Smooth muscle cell (in vitro differentiated cells): Measurements from ENCODE around the gene CDH23. TPM values are rescaled to one million over a fixed set of nuclear protein-coding genes. Genes with fewer than 3 reads are reported as not detected.

ENCODE experiments used
- DNase-seq: peaks from one replicate; lab custom pipeline; 2025; ENCODE audit not compliant: unreplicated experiment; lab: John Stamatoyannopoulos, UW
- H2AFZ ChIP-seq: fragments of 200-600 bp; sonication (generic); 2 replicates; pipeline ENCODE4 v1.6.0; 2016; ENCODE audit warnings: antibody characterized with exemption, low read depth, mild to moderate bottlenecking
- H3F3A ChIP-seq: fragments of 200-600 bp; sonication (generic); 2 replicates; pipeline ENCODE4 v1.6.0; 2017; ENCODE audit warnings: antibody characterized with exemption, low read depth
- H3K27ac ChIP-seq: fragments of 200-600 bp; sonication (generic); 2 replicates; pipeline ENCODE4 v1.5.1; 2016; ENCODE audit warnings: low read depth, mild to moderate bottlenecking
- H3K27me3 ChIP-seq: fragments of 200-600 bp; sonication (generic); 2 replicates; pipeline ENCODE4 v1.6.1; 2016; ENCODE audit warnings: low read depth, mild to moderate bottlenecking
- H3K36me3 ChIP-seq: fragments of 200-600 bp; sonication (generic); 2 replicates; pipeline ENCODE4 v1.5.1; 2016; ENCODE audit warnings: low read depth
- H3K4me1 ChIP-seq: fragments of 200-600 bp; sonication (generic); 2 replicates; pipeline ENCODE4 v1.5.1; 2016; ENCODE audit warnings: low read depth
- H3K4me2 ChIP-seq: fragments of 200-600 bp; sonication (generic); 2 replicates; pipeline ENCODE4 v1.6.0; 2016; ENCODE audit warnings: mild to moderate bottlenecking
- H3K4me3 ChIP-seq: fragments of 200-600 bp; sonication (generic); 2 replicates; pipeline ENCODE4 v1.5.1; 2016; ENCODE audit warnings: mild to moderate bottlenecking
- H3K79me2 ChIP-seq: fragments of 200-600 bp; sonication (generic); 2 replicates; pipeline ENCODE4 v1.6.0; 2016; ENCODE audit warnings: low read depth, mild to moderate bottlenecking
- H3K9ac ChIP-seq: fragments of 200-600 bp; sonication (generic); 2 replicates; pipeline ENCODE4 v1.6.0; 2016; ENCODE audit warnings: low read depth
- H3K9me3 ChIP-seq: fragments of 200-600 bp; sonication (generic); replicated peaks from 2 replicates; pipeline ENCODE4 v1.5.1; 2016; ENCODE audit warnings: low read depth
- H4K20me1 ChIP-seq: fragments of 200-600 bp; sonication (generic); 2 replicates; pipeline ENCODE4 v1.6.0; 2016; ENCODE audit warnings: low read depth
- CTCF ChIP-seq: fragments of 200-600 bp; sonication (generic); IDR thresholded peaks from 2 replicates; pipeline ENCODE4 v1.5.1; 2017; ENCODE audit warnings: borderline replicate concordance, mild to moderate bottlenecking, antibody characterized with exemption; ENCODE audit not compliant: insufficient read depth, poor library complexity, severe bottlenecking
- WGBS: methylation state at CpG from one replicate; pipeline ENCODE4 v1.1.7; 2016; ENCODE audit warnings: low lambda C conversion rate; 5-methylcytosine and 5-hydroxymethylcytosine counted together
- polyA plus RNA-seq: library from polyadenylated mRNA; unstranded; fragments of >200 nt; fragmentation: Nextera tagmentation; extraction: Ambion mirVana; gene quantifications from 2 replicates; pipeline ENCODE4 v1.2.1, GENCODE V29; 2016
- total RNA-seq: library from RNA; depleted of rRNA; stranded (reverse); fragments of >200 nt; gene quantifications from 2 replicates; pipeline ENCODE4 v1.2.3, GENCODE V29; 2014

Gene CDH23
- total and polyA plus RNA-seq, 2 experiments from 2014 or later = 0.99 to 2.5 TPM

- Histone ChIP-seq H3K27ac (no peak overlapping the region), H3F3A (peaks cover 21% of the 10 kb centered on the region), H3K79me2 (no peaks in the 10 kb centered on the region), H2AFZ (no peak overlapping the region), H3K4me2 (no peak overlapping the region), H3K4me3 (no peak overlapping the region), H3K27me3 (no peaks in the 10 kb centered on the region), H3K9me3 (no peaks in the 10 kb centered on the region), H4K20me1 (no peaks in the 10 kb centered on the region), H3K36me3 (no peaks in the 10 kb centered on the region), H3K4me1 (peaks cover 48% of the 10 kb centered on the region), H3K9ac (no peak overlapping the region)
- DNase-seq = no peak
- 84% methylated on average over 11 of the region's 11 CpGs for WGBS
- no peak for TF ChIP-seq CTCF
These were observed 228.9 kb downstream of the CDH23 start for GRCh38 chr10:71625445-71626175.

GRCh38 chr10:71627230-71627939 is 230.7 kb downstream of the CDH23 start:
- Histone ChIP-seq H2AFZ (no peak overlapping the region), H3K36me3 (no peaks in the 10 kb centered on the region), H4K20me1 (no peaks in the 10 kb centered on the region), H3K27ac (no peak overlapping the region), H3K4me3 (no peak overlapping the region), H3F3A (peaks cover 7% of the 10 kb centered on the region), H3K9me3 (no peaks in the 10 kb centered on the region), H3K9ac (no peak overlapping the region), H3K4me1 (peaks cover 41% of the 10 kb centered on the region), H3K4me2 (no peak overlapping the region), H3K79me2 (no peaks in the 10 kb centered on the region), H3K27me3 (no peaks in the 10 kb centered on the region)
- TF ChIP-seq CTCF = no peak
- no peak for DNase-seq
- WGBS = 74% methylated on average over 14 of the region's 14 CpGs

DNA sequence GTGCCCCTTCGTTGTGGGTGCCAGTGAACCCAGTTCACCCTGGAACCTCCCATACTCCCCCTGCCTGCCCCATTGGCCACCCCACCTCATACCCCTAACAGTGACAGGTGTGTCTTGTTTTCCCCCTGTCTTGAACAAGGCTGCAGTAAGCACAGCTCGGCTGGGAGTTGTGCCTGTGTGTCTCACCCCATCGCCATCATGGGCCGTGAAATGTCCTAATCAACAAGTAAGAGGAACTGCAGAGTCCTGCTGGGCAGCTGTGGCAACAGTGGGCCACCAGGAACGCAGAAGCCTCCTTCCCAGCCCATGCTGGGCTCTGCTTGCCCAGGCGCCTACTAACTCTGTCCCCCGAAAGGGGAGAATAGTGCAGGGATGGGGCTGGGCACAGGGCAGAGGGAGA is 231.2 kb downstream of the CDH23 start:
- Histone ChIP-seq H3K27ac (no peak overlapping the region), H3K9ac (no peak overlapping the region), H3K79me2 (no peaks in the 10 kb centered on the region), H3K9me3 (no peaks in the 10 kb centered on the region), H3K27me3 (no peaks in the 10 kb centered on the region), H4K20me1 (no peaks in the 10 kb centered on the region), H3K36me3 (no peaks in the 10 kb centered on the region), H3F3A (peaks cover 2% of the 10 kb centered on the region), H2AFZ (no peak overlapping the region), H3K4me2 (no peak overlapping the region), H3K4me3 (no peak overlapping the region), H3K4me1 (peaks cover 37% of the 10 kb centered on the region)
- 88% methylated on average over 7 of the region's 7 CpGs for WGBS
- no peak for TF ChIP-seq CTCF
- DNase-seq = no peak

- no peak for DNase-seq
- H4K20me1 ChIP-seq = no peaks in the 10 kb centered on the region
- no peak overlapping the region for H3K9ac ChIP-seq
- peaks cover 37% of the 10 kb centered on the region for H3K4me1 ChIP-seq
- H3K9me3 ChIP-seq = no peaks in the 10 kb centered on the region
- no peaks in the 10 kb centered on the region for H3F3A ChIP-seq
- H3K27me3 ChIP-seq = no peaks in the 10 kb centered on the region
- no peak overlapping the region for H3K4me3 ChIP-seq
- H3K79me2 ChIP-seq = no peaks in the 10 kb centered on the region
- no peak overlapping the region for H3K4me2 ChIP-seq
- no peak overlapping the region for H2AFZ ChIP-seq
- no peak overlapping the region for H3K27ac ChIP-seq
- 77% methylated on average over 3 of the region's 4 CpGs for WGBS
- TF ChIP-seq CTCF = no peak
- no peaks in the 10 kb centered on the region for H3K36me3 ChIP-seq
These were observed 232.4 kb downstream of the CDH23 start for GRCh38 chr10:71629131-71629530.
